Nephron (organoid): ENCODE results near the gene MAGEB6B.

Source experiments
- H3K27ac Mint-ChIP-seq, 3 experiments: 2 replicates each; pipeline ENCODE4 v1.8.0; 2020; ENCODE audit warnings: mixed read lengths in 3 of 3, mild to moderate bottlenecking in 2 of 3, moderate library complexity in 1 of 3
- H3K27me3 Mint-ChIP-seq: 2 replicates; pipeline ENCODE4 v1.8.0; 2021; ENCODE audit warnings: low read depth, mild to moderate bottlenecking, moderate library complexity, mixed read lengths
- H3K36me3 Mint-ChIP-seq: 2 replicates; pipeline ENCODE4 v1.8.0; 2020; ENCODE audit warnings: low read depth, mixed read lengths
- H3K4me1 Mint-ChIP-seq: 2 replicates; pipeline ENCODE4 v1.8.0; 2020; ENCODE audit warnings: mixed read lengths
- H3K4me3 Mint-ChIP-seq, 3 experiments: 2 replicates each; pipeline ENCODE4 v1.8.0; 2020; ENCODE audit warnings: mild to moderate bottlenecking in 3 of 3, mixed read lengths in 3 of 3, moderate library complexity in 2 of 3
- H3K9me3 Mint-ChIP-seq: 2 replicates; pipeline ENCODE4 v1.8.0; 2020; ENCODE audit warnings: mixed read lengths
- TF ChIP-seq, protein P1 (sequence below), 3 experiments: fragments of 200-600 bp; sonication (generic); IDR thresholded peaks; one replicate each; pipeline ENCODE4 v1.5.0; 2021; ENCODE audit warnings: antibody characterized with exemption in 3 of 3; ENCODE audit not compliant: unreplicated experiment in 3 of 3

MAGEB6B gene

DNA sequence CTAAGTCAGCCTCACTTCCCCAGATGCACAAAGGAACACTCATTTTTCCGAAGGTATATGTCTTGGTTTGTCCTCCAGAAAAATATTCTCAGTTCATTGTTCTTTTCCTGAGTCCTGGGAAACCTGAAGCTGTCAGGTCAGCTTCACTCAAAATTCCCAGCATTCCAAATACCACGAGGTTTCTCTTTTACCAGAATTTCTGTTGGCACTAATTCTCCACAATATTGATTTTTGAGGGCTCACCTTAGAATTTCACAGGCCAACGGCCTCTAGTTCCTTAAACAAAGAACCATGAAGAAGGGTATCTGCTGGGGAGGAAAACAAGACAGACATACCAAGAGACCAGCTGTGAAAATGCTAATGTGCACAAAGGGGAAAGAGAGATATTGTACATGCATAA is 47.6 kb downstream of the MAGEB6B start:
- Mint-ChIP-seq H3K27ac (no peak overlapping the region), H3K27me3 (no peaks in the 10 kb centered on the region), H3K4me1 (no peaks in the 10 kb centered on the region), H3K36me3 (no peaks in the 10 kb centered on the region), H3K9me3 (peaks cover 15% of the 10 kb centered on the region), H3K4me3 (no peak overlapping the region)
- TF ChIP-seq, protein P1, sequence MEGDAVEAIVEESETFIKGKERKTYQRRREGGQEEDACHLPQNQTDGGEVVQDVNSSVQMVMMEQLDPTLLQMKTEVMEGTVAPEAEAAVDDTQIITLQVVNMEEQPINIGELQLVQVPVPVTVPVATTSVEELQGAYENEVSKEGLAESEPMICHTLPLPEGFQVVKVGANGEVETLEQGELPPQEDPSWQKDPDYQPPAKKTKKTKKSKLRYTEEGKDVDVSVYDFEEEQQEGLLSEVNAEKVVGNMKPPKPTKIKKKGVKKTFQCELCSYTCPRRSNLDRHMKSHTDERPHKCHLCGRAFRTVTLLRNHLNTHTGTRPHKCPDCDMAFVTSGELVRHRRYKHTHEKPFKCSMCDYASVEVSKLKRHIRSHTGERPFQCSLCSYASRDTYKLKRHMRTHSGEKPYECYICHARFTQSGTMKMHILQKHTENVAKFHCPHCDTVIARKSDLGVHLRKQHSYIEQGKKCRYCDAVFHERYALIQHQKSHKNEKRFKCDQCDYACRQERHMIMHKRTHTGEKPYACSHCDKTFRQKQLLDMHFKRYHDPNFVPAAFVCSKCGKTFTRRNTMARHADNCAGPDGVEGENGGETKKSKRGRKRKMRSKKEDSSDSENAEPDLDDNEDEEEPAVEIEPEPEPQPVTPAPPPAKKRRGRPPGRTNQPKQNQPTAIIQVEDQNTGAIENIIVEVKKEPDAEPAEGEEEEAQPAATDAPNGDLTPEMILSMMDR (IDR thresholded peaks at IDR 0.05; ENCODE audit: unreplicated experiment in 3 of 3): no peak
